Measurements from ENCODE around the gene CACNG4.
A peak's percentile ranks its signal among the peaks of the same experiment; 100 is the strongest.

Gene CACNG4

DNA sequence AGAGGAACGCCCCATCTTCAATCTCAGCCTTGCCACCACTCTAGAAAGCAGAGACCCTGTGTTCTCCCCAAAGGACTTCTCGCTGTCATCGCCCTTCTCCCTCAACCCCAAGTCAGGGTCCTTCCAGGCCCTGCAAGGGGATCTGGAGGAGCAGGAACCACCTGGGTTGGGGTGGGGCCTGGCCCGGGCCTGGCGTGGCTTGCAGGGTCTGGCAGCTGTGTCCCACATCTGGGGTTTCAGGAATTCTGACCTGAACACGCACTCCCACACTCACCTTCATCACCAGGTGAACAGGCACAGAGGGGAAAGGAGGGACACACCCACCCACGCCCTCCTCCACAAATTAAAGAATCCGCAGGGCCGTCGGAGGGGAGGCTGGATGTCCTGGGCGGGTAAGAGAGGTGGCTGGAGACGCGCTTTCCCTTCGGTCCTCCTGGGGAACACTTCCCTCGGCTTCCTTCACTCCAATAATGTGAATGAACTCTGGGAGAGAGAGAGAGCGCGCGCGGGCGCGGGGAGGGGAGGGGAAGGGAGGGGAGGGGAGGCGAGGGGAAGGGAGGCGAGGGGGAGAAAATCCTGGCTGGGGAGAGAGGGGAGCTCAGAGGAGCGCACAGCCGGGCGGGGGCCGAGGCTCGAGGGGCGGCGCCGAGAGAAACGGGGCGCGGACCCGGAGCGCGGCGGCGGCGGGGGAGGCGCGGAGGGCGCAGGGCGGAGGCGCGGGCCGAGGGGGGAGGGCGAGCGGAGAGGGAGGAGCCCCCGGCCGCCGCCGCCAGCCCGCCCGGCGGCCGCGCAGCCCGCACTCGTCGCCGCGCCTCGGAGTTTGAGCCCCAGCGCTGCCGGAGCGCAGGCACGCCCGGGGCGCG is at the start of gene CACNG4:
Gene CACNG4 (plus strand): TSS at position 799 of the 863 bp plus-strand sequence. CDS start 205 bp downstream, outside the sequence.
- no peak for DNase-seq (ENCODE audit: low spot score)

DNA sequence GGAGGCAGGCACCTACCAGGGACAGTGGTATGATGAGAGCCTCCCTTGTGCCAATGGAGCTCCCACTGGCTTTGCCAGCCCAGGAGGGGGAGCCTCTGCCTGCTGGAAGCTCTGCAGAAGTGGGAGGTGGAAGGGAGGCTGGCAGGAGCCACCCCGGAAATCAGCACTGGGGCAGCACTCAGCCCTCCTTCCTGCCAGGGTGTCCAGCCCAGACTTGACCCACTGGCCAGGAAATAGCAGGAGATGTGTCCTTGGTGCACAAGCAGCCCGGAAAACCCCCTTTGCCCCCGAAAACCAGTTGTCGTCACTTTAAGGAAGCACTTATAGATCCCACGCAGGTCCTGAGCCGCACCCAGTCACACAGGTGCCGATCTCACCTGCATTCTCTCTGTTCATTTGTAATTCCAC is 49.3 kb upstream of the CACNG4 start:
- DNase-seq (ENCODE audit: low spot score), result peak; percentile 38

DNA sequence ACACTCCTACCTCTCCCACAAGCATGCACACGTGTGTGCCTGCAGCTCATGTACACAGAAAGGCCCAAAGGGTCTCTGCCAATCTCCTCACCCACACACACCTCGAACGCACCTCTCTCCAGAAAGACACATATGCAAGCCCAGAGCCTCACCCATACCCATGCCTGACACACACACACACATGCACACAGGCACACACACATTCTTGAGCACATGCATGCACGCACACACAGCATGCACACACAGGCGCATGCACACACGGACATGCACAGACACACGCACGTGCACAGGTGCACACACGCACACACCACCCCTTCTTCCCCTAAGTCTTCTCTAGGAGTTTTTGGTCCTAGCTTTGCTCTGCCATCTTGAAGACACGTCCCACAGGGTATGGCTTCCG is 48.7 kb upstream of the CACNG4 start:
- DNase-seq (ENCODE audit: low spot score), result no peak

DNA sequence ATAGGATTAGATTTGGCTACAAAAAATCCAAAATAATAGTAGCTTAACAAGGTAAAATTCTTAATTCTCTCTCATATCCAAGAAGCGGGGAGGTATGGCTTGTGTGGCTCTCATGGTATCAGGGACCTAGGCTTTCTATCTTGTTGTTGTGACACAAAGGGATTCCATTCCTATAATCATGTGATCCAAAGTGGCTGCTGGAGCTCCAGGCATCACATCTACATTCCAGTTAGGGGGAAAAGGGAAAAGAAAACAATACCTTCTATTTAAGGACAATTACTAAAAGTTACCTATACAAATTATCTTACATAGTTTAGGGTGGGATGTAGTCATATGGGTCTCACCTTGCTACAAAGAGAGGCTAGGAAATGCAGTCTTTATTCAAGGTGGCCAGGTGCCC is 47.6 kb upstream of the CACNG4 start:
- DNase-seq (ENCODE audit: low spot score), result no peak

DNA sequence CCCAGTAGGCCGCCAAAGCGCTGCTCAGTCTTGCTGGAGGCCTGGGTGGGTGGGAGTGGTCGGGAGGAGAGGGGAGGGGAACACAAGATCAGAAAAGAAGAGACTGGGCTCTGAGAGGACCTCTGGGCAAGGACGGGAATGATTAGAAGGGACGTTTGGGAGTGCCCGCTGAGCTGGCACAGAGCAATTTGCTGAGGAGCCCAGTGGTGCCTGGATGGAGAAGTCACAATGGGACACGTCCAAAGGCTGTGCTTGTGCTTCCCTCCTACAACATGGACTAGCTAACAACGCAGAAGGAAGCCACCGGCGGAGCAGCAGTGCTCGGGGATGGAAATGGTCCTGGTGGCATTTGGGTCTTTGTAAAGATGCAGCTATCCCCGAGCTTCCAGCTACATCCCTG is 45.6 kb upstream of the CACNG4 start:
- no peak for DNase-seq (ENCODE audit: low spot score)

DNA sequence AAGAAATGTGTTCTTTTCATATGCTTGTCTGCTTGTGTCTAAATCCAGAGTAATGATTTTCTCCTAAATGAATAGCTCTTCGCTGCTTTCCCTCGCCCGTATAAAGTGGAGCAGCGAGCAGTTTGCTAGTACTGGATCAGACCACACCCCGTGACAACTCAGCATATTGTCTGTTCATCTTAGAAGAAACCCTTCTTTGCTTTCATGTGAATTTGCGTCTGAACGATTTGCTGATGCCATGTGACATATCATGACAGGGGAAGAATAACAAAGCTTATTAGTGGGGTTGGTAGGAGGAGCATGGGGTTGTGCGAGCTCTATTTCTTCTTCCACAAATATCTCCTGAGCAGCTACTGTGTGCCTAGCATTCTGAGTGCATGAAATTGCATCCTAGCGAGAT is 44.1 kb upstream of the CACNG4 start:
- DNase-seq (ENCODE audit: low spot score), result no peak

DNA sequence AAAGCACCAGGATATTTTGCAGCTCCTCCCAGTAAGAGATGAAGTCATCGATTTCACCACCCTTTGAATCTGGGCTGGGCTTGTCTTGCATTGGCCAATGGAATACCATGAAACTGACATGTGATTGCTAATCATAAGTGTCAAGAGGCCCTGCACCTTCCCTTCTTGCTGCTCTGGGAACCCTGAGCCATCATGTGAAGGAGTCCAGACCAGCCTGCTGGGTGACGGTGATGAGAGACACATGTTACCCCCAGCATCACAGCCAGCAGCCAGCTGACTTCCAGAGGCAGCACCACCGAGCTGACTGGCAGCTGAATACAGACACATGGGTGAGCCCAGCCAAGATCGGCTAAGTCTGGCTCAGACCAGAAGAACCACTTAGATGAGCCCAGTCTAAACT is 43.6 kb upstream of the CACNG4 start:
- DNase-seq (ENCODE audit: low spot score), result no peak

DNA sequence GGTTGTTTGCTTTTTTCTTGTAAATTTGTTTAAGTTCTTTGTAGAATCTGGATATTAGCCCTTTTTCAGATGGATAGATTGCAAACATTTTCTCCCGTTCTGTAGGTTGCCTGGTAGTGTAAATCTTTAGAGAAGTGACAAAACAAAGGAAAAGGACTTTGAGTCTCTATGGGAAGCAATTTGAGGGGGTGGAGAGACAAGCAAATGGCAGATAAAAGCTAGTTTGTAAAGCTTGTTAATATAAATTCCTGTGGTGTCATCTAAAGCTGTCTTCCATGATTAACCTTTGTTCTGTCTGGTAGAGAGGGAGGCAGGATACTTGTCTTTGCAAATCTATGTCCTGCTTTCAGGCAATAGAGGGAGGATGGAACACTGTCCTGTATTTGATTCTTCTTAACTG is 40.6 kb upstream of the CACNG4 start:
- peak; percentile 41 for DNase-seq (ENCODE audit: low spot score)

DNA sequence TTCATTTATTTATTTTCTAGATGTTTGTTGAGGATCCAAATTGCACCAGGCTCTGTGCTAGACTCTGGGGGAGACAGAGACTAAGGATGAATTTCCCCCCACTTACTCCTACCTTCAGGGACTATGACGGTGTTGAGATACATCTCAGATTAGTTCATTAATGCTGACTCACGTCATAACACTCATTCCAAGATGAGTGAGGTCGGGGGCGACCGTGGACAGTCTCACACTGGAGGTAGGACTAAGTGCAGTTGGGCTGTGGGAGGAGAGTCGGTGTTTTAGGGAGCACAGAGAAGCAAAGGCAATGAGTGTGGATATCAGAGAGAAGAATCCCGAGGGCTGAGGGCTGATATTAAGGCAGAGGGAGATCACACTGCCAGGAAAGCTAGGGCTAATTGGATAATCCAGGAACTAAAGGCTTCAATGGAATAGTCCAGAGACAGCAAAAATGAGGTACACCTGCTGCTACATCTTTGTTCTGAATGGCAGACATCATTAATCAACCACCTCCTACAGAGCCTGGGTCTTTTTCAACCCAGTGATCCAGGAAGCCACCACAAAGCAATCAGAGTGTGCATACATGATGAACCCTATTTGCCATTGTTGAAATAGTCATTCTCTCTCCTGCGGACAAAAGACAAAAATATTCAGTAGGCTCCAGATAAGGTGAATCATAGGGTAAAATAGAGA is 38.6 kb upstream of the CACNG4 start:
- DNase-seq (ENCODE audit: low spot score), result no peak

DNA sequence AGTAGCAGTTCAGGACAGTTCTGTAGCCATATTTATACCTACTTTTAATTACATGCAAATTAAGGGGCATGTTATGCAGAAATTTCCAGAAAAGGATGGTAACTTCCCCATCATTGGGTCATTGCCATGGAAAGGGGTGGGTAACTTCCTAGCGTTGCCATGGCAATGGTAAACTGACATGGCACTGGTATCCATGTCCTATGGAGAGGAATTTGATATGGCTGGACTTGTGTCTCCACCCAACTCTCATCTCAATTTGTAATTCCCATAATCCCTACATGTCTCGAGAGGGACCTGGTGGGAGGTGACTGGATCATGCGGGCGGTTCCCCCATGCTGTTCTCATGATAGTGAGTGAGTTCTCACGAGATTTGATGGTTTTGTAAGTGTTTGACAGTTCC is 35.6 kb upstream of the CACNG4 start:
- no peak for DNase-seq (ENCODE audit: low spot score)

DNA sequence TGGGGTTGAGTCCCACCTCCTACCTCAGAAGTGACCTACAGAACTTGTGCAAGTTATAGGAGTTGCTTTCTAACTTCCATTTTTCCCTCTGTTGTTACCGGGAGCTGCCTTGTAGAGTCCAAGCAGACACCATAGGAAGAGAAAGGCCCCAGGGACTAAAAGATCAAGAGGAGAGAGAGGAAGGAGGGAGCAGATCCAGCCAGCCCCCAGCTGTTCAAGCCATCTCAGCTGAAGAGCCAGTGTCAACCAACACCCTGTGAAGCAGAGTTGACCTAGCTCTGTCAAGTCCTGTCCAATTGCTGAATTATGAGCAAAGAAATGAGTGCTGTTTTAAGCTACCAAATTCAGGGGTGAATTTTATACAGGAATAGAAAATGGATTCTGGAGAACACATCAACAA is 34.9 kb upstream of the CACNG4 start:
- DNase-seq (ENCODE audit: low spot score), result no peak

DNA sequence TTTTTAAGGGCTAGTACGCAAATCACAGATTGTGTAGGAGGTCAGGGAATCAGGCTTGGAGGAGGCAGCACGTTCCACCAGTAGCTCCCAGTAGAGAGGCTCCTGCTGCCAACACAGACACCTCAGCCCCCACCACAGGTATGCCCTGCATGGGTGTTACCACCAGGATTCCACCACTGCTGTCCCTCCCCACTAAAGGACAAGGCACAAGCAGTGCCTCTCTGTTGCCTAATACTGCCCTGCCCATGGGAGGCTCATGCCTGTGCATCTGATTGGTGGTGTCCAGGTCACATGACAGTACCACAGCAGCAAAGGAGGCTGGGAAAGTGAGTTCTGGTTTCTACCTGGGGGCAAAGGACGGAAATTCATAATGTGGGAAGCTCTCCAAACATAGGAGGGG is 33.6 kb upstream of the CACNG4 start:
- DNase-seq (ENCODE audit: low spot score), result no peak

DNA sequence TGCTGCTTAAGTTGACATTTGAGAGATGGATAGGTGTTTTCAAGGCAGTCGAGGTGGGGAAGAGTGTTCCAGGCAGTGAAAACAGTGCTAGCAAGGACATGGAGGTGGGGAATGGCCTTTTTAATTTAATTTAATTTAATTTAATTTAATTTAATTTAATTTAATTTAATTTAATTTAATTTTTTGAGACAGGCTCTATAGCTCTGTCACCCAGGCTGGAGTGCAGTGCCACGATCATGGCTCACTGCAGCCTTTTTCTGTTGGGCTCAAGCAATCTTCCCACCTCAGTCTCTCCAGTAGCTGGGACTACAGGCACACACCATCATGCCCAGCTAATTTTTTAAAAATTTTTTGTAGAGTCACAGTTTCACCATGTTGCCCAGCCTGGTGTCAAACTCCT is 32.2 kb upstream of the CACNG4 start:
- DNase-seq (ENCODE audit: low spot score), result no peak

DNA sequence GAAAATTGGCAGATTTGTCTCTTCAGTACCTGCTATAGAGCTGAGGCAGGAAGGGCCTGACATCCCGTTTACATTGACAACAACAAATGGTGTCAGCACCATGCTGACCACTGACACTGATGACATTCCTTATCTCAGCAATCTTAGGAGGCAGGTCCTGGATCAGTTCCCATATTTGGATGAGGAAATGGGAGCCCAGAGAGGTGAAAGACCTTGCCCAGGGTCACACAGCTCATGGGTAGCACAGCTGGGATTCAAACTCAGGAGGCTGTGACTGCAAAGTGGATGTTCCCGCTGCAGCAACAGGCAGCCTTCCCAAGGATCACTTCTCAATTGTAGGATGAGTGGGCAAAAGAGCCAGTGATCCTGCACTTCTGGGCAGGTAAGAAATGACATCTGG is 30.5 kb upstream of the CACNG4 start:
- DNase-seq (ENCODE audit: low spot score), result no peak

DNA sequence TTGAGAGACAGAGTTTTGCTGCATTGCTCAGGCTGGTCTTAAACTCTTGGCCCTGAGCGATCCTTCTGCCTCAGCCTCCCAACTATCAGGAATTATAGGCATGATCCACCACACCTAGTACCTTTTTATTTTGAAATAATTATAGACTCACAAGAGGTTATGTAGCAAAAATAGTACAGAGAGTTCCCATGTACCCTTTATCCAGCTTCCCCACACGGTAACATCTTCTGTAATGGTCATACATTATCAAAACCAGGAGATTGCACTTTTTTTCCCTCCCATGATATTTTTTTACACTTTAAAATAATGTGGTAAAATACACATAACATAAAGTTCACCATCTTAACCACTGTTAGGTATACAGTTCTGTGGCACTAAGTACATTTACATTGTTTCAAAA is 28.8 kb upstream of the CACNG4 start:
- DNase-seq (ENCODE audit: low spot score), result no peak

DNA sequence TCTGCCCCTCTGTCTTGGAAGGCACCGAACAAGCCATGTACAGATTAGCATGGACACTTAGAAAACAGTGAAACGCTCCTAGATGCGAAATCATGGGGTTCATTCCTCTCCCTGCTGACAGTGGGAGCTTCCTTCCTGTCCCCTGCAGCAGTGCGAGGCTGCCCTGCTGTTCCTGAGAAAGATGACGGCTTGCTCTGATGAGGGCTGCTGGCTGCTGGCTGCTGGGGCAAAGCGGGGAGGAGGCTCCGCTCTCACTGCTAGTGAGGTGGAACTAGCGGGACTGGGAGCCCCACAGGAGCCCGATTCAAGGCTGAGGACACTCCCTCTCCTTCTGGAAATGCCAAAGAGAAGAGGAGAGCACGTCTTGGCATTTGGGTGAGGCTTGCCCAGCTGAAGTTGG is 25.9 kb upstream of the CACNG4 start:
- DNase-seq (ENCODE audit: low spot score), result no peak

DNA sequence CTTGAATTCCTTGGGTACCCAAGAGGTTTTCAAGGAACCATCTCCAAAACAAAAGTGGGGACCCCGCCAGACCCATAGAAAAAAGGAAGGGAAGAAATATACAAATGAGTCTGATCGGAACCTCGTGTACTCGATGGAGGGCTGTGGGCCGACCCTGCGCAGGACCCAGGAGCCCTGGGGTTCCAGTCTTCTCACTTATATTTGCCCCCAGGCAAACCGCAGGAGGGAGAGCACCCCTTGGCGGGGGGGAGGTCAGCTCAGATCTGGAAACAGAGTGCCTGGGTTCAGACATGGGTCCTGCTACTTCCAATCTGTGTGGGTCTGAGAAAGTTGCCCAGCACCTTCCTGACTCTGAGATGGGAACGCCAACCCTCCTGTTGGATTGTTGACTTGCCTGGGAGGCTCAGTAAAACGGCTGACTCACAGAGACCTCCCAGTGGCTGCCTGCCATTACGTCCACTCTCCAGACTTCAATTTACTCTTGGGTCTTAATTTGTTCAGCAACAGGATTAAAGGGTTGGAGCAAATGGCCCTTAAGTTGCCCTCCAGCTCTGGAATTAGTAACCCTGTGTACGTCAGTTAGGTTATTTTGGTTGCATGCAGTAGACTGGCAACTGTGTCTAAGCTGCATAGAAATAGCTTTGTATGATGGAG is 24.9 kb upstream of the CACNG4 start:
- no peak for DNase-seq (ENCODE audit: low spot score)

DNA sequence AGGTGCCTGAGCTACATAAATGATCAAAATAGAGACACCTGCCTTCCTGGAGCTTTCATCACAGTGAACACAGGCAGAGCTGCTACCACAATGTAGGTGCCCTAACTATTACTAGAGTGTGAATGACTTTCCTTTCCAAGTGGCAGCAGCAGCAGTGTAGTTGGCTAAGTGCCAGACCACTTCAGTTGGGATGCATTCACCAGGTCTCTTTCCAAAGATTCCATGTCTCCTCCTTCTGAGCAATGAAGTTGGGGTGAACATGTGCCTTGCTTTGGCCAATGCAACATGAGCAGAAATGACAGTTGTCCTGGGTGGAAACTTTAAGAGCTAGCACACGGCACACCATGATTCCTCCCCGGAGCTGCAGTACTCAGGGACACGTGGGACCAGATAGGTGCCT is 23.3 kb upstream of the CACNG4 start:
- DNase-seq (ENCODE audit: low spot score), result no peak

DNA sequence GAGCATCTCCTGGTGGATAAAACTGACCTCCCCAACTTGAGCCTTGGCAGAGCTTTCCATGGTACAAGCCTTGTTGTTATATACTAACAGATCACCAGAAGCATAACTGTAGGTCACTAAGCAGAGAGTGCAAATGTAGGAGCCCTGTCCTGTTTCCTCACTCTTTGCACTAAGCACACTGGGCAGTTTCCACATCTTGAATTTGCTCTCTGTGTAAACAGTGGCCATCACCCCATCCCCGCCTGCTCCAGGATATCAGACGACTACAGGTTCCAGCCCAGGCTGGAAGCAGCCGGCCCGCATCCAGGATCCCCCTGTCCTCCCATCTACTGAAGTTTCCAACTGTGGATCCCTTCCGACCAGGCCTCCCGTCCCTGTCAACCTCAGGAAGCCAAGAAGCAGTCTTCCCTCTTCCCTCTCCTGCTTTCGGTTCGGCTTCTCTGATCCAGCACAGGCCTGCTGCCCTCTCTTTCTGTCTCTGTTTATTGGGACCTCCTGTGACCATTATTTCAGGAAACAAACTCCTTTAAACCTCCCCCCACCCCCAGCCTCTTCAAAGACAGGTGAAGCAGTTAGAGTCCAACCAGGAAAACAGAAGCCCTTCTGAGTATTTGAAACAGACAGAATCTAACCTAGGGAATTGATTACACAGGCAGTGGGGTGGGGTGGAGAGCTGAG is 22.6 kb upstream of the CACNG4 start:
- no peak for DNase-seq (ENCODE audit: low spot score)

DNA sequence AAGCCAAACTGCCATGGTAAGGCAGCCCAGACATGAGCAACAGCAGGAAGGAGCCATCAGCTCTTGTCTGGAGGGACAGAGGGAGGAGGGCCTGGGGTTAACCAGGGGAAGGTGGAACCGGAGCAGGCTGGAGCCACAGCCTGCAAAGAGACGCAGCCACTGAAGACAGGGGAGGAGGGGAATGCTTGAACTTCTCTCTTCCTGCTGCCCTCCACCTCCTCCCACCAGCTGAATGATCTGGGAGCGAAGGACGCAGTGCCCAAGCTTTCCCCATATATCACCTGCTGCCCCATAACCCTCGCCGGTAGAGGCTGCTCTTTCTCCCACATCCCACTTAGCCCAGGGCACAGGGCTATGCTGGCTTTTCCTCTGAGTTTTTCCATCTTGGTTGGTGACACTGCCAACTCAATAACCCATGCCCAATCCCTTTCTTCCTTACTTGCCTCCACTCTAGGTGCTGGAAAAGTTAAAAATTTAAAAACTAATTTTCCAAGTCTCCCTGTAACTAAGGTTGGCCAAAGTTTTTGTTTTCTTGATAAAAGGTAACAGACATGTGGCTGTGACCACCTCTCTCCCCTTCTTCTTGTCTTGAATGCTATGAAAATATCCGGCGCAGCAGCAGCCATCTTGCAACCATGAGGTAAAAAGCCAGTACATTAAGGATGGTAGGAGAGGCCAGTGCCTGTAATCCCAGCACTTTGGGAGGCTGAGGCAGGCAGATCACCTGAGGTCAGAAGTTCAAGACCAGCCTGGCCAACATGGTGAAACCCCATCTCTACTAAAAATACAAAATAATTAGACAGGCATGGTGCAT is 21.8 kb upstream of the CACNG4 start:
- DNase-seq (ENCODE audit: low spot score), result no peak

DNA sequence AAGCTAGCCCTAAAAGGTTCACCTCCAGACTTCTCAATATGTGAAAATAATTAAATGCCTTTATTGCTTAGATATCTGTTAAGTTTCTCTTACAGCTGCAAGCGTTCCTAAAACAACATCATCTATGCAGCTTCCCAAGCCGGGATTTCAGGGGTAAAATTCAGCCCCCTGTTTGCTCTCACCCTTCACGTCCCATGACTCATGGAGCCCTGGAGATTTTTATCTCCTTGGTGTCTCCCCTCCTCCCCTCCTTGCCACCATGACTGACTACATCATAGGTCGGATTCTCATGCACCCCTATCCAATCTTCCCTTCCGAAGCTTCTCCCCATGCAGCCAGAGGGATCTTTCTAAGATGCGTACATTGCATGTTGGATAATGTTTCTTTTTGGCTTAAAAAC is 21.0 kb upstream of the CACNG4 start:
- DNase-seq (ENCODE audit: low spot score), result no peak
